Ishikawa (cell line): ENCODE data around the gene ARMC9.

Source experiments
- CEBPB ChIP-seq: IDR thresholded peaks from 2 replicates; pipeline ENCODE4 v1.6.1; 2012
- EP300 ChIP-seq: IDR thresholded peaks from 2 replicates; pipeline ENCODE4 v1.6.1; 2012; ENCODE audit warnings: borderline replicate concordance
- MAX ChIP-seq: IDR thresholded peaks from 2 replicates; pipeline ENCODE4 v1.6.1; 2012
- RAD21 ChIP-seq: IDR thresholded peaks from 2 replicates; pipeline ENCODE4 v1.6.1; 2012; ENCODE audit warnings: low read depth
- REST ChIP-seq: IDR thresholded peaks from 2 replicates; pipeline ENCODE4 v1.6.1; 2012; ENCODE audit warnings: low read depth, mild to moderate bottlenecking

DNA sequence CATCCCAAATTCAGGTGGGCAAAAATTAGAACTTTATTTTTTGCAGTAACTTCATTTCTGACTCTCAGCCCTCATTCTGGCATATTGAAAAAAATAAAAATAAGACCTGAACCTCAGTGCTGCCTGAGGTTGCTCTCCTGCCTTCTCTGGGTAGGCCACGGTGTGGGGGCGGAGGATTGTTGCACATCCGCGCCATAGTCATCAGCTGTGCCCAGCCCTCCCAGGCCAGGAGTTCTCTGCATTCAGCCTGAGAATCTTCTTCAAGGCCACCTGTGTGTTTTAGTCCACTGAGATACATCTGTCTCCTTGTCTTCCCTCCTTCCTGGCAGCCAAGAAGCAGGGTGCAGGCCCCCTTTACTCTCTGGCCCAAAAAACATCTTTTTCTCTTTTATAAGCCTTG is 94.7 kb downstream of the ARMC9 start:
- TF ChIP-seq MAX (no peak), REST (no peak), RAD21 (no peak), EP300 (no peak), CEBPB (no peak)
